ENCODE results near the gene EFS. TPM values are rescaled to one million over a fixed set of nuclear protein-coding genes. Genes with fewer than 3 reads are reported as not detected.

The EFS gene
- total and polyA plus RNA-seq, 10 of the 15 experiments (the other 5 are each of a cell fraction or from before 2014, with no cell fraction given), result 0.08 TPM; not detected in 9

GRCh38 chr14:23354990-23355389 lies 10.0 kb downstream of the EFS start (continued):
- TF ChIP-seq ZBTB11 (CRISPR knock-in tag; IDR thresholded peaks at IDR 0.05), result no peak
- no peak for TF ChIP-seq MEF2A (IDR thresholded peaks at IDR 0.05; ENCODE audit: insufficient read depth, low read depth, low read length)
- TF ChIP-seq SPI1 (IDR thresholded peaks at IDR 0.05; ENCODE audit: borderline replicate concordance, insufficient read depth, low read depth, low read length), result no peak
- TF ChIP-seq ZNF384 (IDR thresholded peaks at IDR 0.05; ENCODE audit: borderline replicate concordance, low read depth, low read length), result no peak
- no peak for TF ChIP-seq ZBTB33 (IDR thresholded peaks at IDR 0.05)
- no peak for TF ChIP-seq RFX5 (IDR thresholded peaks at IDR 0.05; ENCODE audit: low read depth, low read length)
- no peak for TF ChIP-seq REST (IDR thresholded peaks at IDR 0.05; ENCODE audit: low read depth, low read length)
- TF ChIP-seq CREB1 (IDR thresholded peaks at IDR 0.05; ENCODE audit: low read depth), result no peak
- no peak for TF ChIP-seq POLR2AphosphoS5 (IDR thresholded peaks at IDR 0.05; ENCODE audit: low read length)
